Endothelial cell (in vitro differentiated cells): Measurements from ENCODE around the gene TECPR2. TPM values are rescaled to one million over a fixed set of nuclear protein-coding genes. Genes with fewer than 3 reads are reported as not detected.

Experiments
- DNase-seq: peaks from one replicate; pipeline ENCODE4 v3.0.0; 2021; ENCODE audit warnings: low spot score
- H3K27ac Mint-ChIP-seq: one replicate; pipeline ENCODE4 v1.8.0; 2021; ENCODE audit warnings: mixed read lengths, inconsistent platforms; ENCODE audit not compliant: unreplicated experiment
- H3K27me3 Mint-ChIP-seq: one replicate; pipeline ENCODE4 v1.8.0; 2021; ENCODE audit warnings: mild to moderate bottlenecking, moderate library complexity, mixed read lengths, inconsistent platforms; ENCODE audit not compliant: unreplicated experiment
- H3K36me3 Mint-ChIP-seq: one replicate; pipeline ENCODE4 v1.8.0; 2021; ENCODE audit warnings: mild to moderate bottlenecking, low read depth, mixed read lengths, inconsistent platforms; ENCODE audit not compliant: unreplicated experiment
- H3K4me1 Mint-ChIP-seq: one replicate; pipeline ENCODE4 v1.8.0; 2021; ENCODE audit warnings: mild to moderate bottlenecking, mixed read lengths, inconsistent platforms; ENCODE audit not compliant: unreplicated experiment
- H3K4me3 Mint-ChIP-seq: one replicate; pipeline ENCODE4 v1.8.0; 2021; ENCODE audit warnings: mild to moderate bottlenecking, mixed read lengths, inconsistent platforms; ENCODE audit not compliant: unreplicated experiment
- H3K9me3 Mint-ChIP-seq: one replicate; pipeline ENCODE4 v1.8.0; 2021; ENCODE audit warnings: mixed read lengths, inconsistent platforms; ENCODE audit not compliant: unreplicated experiment
- CTCF ChIP-seq: fragments of 200-600 bp; sonication (generic); IDR thresholded peaks from one replicate; pipeline ENCODE4 v1.5.0; 2021; ENCODE audit warnings: antibody characterized with exemption; ENCODE audit not compliant: unreplicated experiment
- total RNA-seq: library from RNA; stranded (reverse); fragmentation: NEBNext Ultra II Directional; extraction: Animal tissue kit (Norgen Biotek cat#: 25700); gene quantifications from one replicate; pipeline ENCODE4 v1.2.1, GENCODE V29; 2021; ENCODE audit not compliant: unreplicated experiment

Gene TECPR2
- total RNA-seq, 1 donor from 2014 or later, result 28.9 TPM

GRCh38 chr14:102484316-102484715 is 121.6 kb downstream of the TECPR2 start:
- no peaks in the 10 kb centered on the region for H3K27me3 Mint-ChIP-seq
- no peaks in the 10 kb centered on the region for H3K9me3 Mint-ChIP-seq
- TF ChIP-seq CTCF, result no peak
- H3K4me3 Mint-ChIP-seq, result no peak overlapping the region
- no peak for DNase-seq
- H3K4me1 Mint-ChIP-seq, result peaks cover 3% of the 10 kb centered on the region
- peaks cover 11% of the 10 kb centered on the region for H3K36me3 Mint-ChIP-seq
- H3K27ac Mint-ChIP-seq, result no peak overlapping the region

- peaks cover 10% of the 10 kb centered on the region for H3K36me3 Mint-ChIP-seq
- DNase-seq, result no peak
- H3K27me3 Mint-ChIP-seq, result no peaks in the 10 kb centered on the region
- no peak overlapping the region for H3K4me3 Mint-ChIP-seq
- peaks cover 3% of the 10 kb centered on the region for H3K4me1 Mint-ChIP-seq
- H3K27ac Mint-ChIP-seq, result no peak overlapping the region
- H3K9me3 Mint-ChIP-seq, result no peaks in the 10 kb centered on the region
- TF ChIP-seq CTCF, result no peak
These were observed 123.2 kb downstream of the TECPR2 start for GRCh38 chr14:102485693-102486512.

- H3K4me3 Mint-ChIP-seq, result no peak overlapping the region
- no peaks in the 10 kb centered on the region for H3K27me3 Mint-ChIP-seq
- peaks cover 10% of the 10 kb centered on the region for H3K36me3 Mint-ChIP-seq
These were observed 123.9 kb downstream of the TECPR2 start for GRCh38 chr14:102486513-102487203.

GRCh38 chr14:102487204-102487577 is 124.5 kb downstream of the TECPR2 start:
- Mint-ChIP-seq H3K4me3 (no peak overlapping the region), H3K4me1 (peaks cover 3% of the 10 kb centered on the region), H3K27ac (no peak overlapping the region), H3K27me3 (no peaks in the 10 kb centered on the region), H3K9me3 (no peaks in the 10 kb centered on the region), H3K36me3 (peaks cover 10% of the 10 kb centered on the region)
- DNase-seq, result no peak
- no peak for TF ChIP-seq CTCF

More at GRCh38 chr14:102486513-102487203, 123.9 kb downstream of the TECPR2 start:
- H3K27ac Mint-ChIP-seq, result no peak overlapping the region
- H3K9me3 Mint-ChIP-seq, result no peaks in the 10 kb centered on the region
- no peak for DNase-seq
- peaks cover 3% of the 10 kb centered on the region for H3K4me1 Mint-ChIP-seq
- TF ChIP-seq CTCF, result no peak

- H3K4me3 Mint-ChIP-seq, result no peak overlapping the region
- H3K27me3 Mint-ChIP-seq, result no peaks in the 10 kb centered on the region
- TF ChIP-seq CTCF, result no peak
- no peak for DNase-seq
- H3K9me3 Mint-ChIP-seq, result no peaks in the 10 kb centered on the region
- no peaks in the 10 kb centered on the region for H3K36me3 Mint-ChIP-seq
- H3K27ac Mint-ChIP-seq, result no peak overlapping the region
- no peaks in the 10 kb centered on the region for H3K4me1 Mint-ChIP-seq
These were observed 127.7 kb downstream of the TECPR2 start for GRCh38 chr14:102490456-102490855.
